Fibroblast of skin of scalp (primary cell): ENCODE data around the gene LCP1. TPM values are rescaled to one million over a fixed set of nuclear protein-coding genes. Genes with fewer than 3 reads are reported as not detected.
A peak's percentile ranks its signal among the peaks of the same experiment; 100 is the strongest.
"Not testable (repeated sequence)": the region's sequence is repeated elsewhere in the genome, so short reads cannot be mapped to it uniquely, and the experiment has no call there.

ENCODE experiments used
- DNase-seq: peaks from one replicate; pipeline ENCODE4 v3.0.0-alpha.2; 2013
- polyA plus RNA-seq, 2 experiments: library from polyadenylated mRNA; unstranded; fragments of 120-200 nt; gene quantifications; one replicate each; pipeline ENCODE4 v1.2.1, GENCODE V29; 2013; ENCODE audit not compliant: insufficient read length in 2 of 2

Gene LCP1
- polyA plus RNA-seq (2013, experiment 1 of 2; ENCODE audit: insufficient read length): 0.43 TPM
- polyA plus RNA-seq (2013, experiment 2 of 2; ENCODE audit: insufficient read length): 1.4 TPM

- no peak for DNase-seq
Observed at GRCh38 chr13:46181840-46182490, at the start of gene LCP1. Gene LCP1 (minus strand): TSS chr13:46182177. CDS start chr13:46159662, 22,515 bp downstream.

GRCh38 chr13:46229251-46229650 is 47.3 kb upstream of the LCP1 start:
- no peak for DNase-seq

- not testable (repeated sequence) for DNase-seq
Observed at GRCh38 chr13:46220234-46220633, 38.3 kb upstream of the LCP1 start.

- not testable (repeated sequence) for DNase-seq
Observed at GRCh38 chr13:46214741-46215140, 32.8 kb upstream of the LCP1 start.

- DNase-seq: no peak
Observed at GRCh38 chr13:46213242-46213641, 31.3 kb upstream of the LCP1 start.

- DNase-seq: peak; percentile 51
Observed at GRCh38 chr13:46211483-46212351, 29.7 kb upstream of the LCP1 start, which contains the start of gene LRRC63. Gene LRRC63 (plus strand): TSS chr13:46211928. CDS start chr13:46213035, 1,107 bp downstream.

- DNase-seq: no peak
Observed at GRCh38 chr13:46211116-46211482, 29.1 kb upstream of the LCP1 start.

- DNase-seq: no peak
Observed at GRCh38 chr13:46210362-46211083, 28.5 kb upstream of the LCP1 start.

GRCh38 chr13:46207828-46208227 is 25.9 kb upstream of the LCP1 start:
- no peak for DNase-seq

GRCh38 chr13:46206143-46206542 is 24.2 kb upstream of the LCP1 start:
- no peak for DNase-seq

GRCh38 chr13:46202966-46203365 is 21.0 kb upstream of the LCP1 start:
- no peak for DNase-seq

- DNase-seq: no peak
Observed at GRCh38 chr13:46202188-46202795, 20.3 kb upstream of the LCP1 start.

- DNase-seq: no peak
Observed at GRCh38 chr13:46198696-46199193, 16.8 kb upstream of the LCP1 start.

GRCh38 chr13:46197299-46198048 is 15.5 kb upstream of the LCP1 start:
- DNase-seq: peak; percentile 18

- DNase-seq: no peak
Observed at GRCh38 chr13:46195016-46195415, 13.0 kb upstream of the LCP1 start.

GRCh38 chr13:46192412-46192811 is 10.4 kb upstream of the LCP1 start:
- DNase-seq: no peak

GRCh38 chr13:46185634-46186033 is 3.7 kb upstream of the LCP1 start:
- DNase-seq: no peak

GRCh38 chr13:46184277-46184699 is 2.3 kb upstream of the LCP1 start:
- no peak for DNase-seq

GRCh38 chr13:46183018-46183946 is 1.3 kb upstream of the LCP1 start:
- no peak for DNase-seq

GRCh38 chr13:46182491-46182877 is 507 bp upstream of the LCP1 start:
- DNase-seq: no peak
